Measurements from ENCODE around the gene ZNF532.

DNA sequence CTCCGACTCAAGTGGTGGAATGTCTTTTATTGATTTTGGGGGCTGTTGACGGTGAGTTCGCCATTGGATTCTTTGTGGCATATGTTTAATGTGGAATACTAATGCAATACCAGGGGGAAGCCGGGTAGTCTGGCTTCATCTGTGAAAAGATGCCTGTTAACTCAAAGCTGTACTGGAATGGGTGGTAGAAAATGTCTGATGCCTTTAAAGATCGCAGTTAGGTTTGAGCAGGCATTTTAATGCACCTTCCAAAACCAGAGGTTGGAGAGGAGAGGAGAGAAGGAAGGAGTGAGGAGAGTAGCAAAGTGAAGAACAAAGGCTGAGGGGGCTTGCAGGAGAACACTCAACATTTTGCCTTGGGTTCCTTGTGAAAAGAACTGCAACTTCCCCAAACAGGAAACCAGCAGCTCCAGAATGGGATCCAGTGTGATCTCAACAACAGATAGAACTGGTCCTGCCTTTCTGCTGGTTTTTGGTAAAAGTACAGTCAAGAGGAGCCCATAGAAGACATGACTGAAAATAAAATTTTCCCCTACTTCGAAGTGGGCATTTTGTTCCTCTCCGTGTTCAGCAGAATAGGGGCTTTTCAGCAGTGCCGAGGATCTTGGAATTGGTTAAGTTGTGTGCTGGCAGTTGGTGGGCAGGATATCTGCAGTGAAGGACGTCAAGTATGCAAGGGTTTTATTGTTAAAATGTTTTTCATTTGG lies 1.5 kb downstream of the ZNF532 start:
- TF ChIP-seq POLR2A (IDR thresholded peaks at IDR 0.05) = no peak
- TF ChIP-seq, protein P1, sequence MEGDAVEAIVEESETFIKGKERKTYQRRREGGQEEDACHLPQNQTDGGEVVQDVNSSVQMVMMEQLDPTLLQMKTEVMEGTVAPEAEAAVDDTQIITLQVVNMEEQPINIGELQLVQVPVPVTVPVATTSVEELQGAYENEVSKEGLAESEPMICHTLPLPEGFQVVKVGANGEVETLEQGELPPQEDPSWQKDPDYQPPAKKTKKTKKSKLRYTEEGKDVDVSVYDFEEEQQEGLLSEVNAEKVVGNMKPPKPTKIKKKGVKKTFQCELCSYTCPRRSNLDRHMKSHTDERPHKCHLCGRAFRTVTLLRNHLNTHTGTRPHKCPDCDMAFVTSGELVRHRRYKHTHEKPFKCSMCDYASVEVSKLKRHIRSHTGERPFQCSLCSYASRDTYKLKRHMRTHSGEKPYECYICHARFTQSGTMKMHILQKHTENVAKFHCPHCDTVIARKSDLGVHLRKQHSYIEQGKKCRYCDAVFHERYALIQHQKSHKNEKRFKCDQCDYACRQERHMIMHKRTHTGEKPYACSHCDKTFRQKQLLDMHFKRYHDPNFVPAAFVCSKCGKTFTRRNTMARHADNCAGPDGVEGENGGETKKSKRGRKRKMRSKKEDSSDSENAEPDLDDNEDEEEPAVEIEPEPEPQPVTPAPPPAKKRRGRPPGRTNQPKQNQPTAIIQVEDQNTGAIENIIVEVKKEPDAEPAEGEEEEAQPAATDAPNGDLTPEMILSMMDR (IDR thresholded peaks at IDR 0.05) = no peak

All from upper lobe of left lung (tissue), 4 donors.